Right atrium auricular region (tissue), 2 donors: ENCODE results near the gene STK32B. TPM values are rescaled to one million over a fixed set of nuclear protein-coding genes. Genes with fewer than 3 reads are reported as not detected.

Experiments used
- DNase-seq: peaks from one replicate; pipeline ENCODE4 v3.0.0-alpha.2; 2019; ENCODE audit warnings: low spot score
- H3K27ac ChIP-seq, 2 donors: fragments of 200-600 bp; sonication (generic); 1 replicate in 1 of 2; 2 replicates in 1 of 2; pipeline ENCODE4 v1.5.1; 2016 to 2019
- H3K27me3 ChIP-seq, 2 donors: fragments of 200-600 bp; sonication (generic); one replicate each; pipeline versions ENCODE4 v1.5.1 to v1.6.0; 2017 to 2019
- H3K36me3 ChIP-seq: fragments of 200-600 bp; sonication (generic); one replicate; pipeline ENCODE4 v1.5.1; 2016
- H3K4me1 ChIP-seq, 2 donors: fragments of 200-600 bp; sonication (generic); one replicate each; pipeline versions ENCODE4 v1.5.1 to v1.6.0; 2017 to 2019
- H3K4me3 ChIP-seq, 2 donors: fragments of 200-600 bp; sonication (generic); 1 replicate in 1 of 2; 2 replicates in 1 of 2; pipeline ENCODE4 v1.5.1; 2017 to 2019; ENCODE audit warnings: mild to moderate bottlenecking in 1 of 2, moderate library complexity in 1 of 2
- H3K9me3 ChIP-seq, 2 donors: fragments of 200-600 bp; sonication (generic); one replicate each; pipeline ENCODE4 v1.5.1; 2019
- total RNA-seq, 2 donors: library from RNA; depleted of rRNA; stranded (reverse); fragments of >200 nt; gene quantifications; one replicate each; pipeline ENCODE4 v1.1.0, GENCODE V29; 2016
- TF ChIP-seq, protein P1 (sequence below), 2 donors: fragments of 200-600 bp; sonication (generic); IDR thresholded peaks; one replicate each; pipeline ENCODE4 v1.5.1; 2019; ENCODE audit warnings: antibody characterized with exemption in 2 of 2

STK32B gene
- total RNA-seq, 2 donors from 2014 or later: 0.31 to 0.59 TPM

- Histone ChIP-seq H3K36me3 (no peaks in the 10 kb centered on the region), H3K27ac (no peak overlapping the region), H3K4me3 (no peak overlapping the region), H3K27me3 (no peaks in the 10 kb centered on the region), H3K9me3 (no peaks in the 10 kb centered on the region), H3K4me1 (no peaks in the 10 kb centered on the region)
- no peak for DNase-seq
- TF ChIP-seq, protein P1, sequence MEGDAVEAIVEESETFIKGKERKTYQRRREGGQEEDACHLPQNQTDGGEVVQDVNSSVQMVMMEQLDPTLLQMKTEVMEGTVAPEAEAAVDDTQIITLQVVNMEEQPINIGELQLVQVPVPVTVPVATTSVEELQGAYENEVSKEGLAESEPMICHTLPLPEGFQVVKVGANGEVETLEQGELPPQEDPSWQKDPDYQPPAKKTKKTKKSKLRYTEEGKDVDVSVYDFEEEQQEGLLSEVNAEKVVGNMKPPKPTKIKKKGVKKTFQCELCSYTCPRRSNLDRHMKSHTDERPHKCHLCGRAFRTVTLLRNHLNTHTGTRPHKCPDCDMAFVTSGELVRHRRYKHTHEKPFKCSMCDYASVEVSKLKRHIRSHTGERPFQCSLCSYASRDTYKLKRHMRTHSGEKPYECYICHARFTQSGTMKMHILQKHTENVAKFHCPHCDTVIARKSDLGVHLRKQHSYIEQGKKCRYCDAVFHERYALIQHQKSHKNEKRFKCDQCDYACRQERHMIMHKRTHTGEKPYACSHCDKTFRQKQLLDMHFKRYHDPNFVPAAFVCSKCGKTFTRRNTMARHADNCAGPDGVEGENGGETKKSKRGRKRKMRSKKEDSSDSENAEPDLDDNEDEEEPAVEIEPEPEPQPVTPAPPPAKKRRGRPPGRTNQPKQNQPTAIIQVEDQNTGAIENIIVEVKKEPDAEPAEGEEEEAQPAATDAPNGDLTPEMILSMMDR (IDR thresholded peaks at IDR 0.05): no peak
These were observed 26.6 kb upstream of the STK32B start for GRCh38 chr4:5024673-5025072.

- DNase-seq: no peak
- Histone ChIP-seq H3K4me1 (no peaks in the 10 kb centered on the region), H3K27me3 (no peaks in the 10 kb centered on the region), H3K27ac (no peak overlapping the region), H3K36me3 (no peaks in the 10 kb centered on the region), H3K4me3 (no peak overlapping the region), H3K9me3 (no peaks in the 10 kb centered on the region)
- TF ChIP-seq, protein P1 (IDR thresholded peaks at IDR 0.05): no peak
These were observed 24.9 kb upstream of the STK32B start for GRCh38 chr4:5026371-5026770.

GRCh38 chr4:5027346-5027745 is 23.9 kb upstream of the STK32B start:
- TF ChIP-seq, protein P1 (IDR thresholded peaks at IDR 0.05): no peak
- Histone ChIP-seq H3K36me3 (no peaks in the 10 kb centered on the region), H3K9me3 (no peaks in the 10 kb centered on the region), H3K27ac (no peak overlapping the region), H3K27me3 (no peaks in the 10 kb centered on the region), H3K4me1 (no peaks in the 10 kb centered on the region), H3K4me3 (no peak overlapping the region)
- no peak for DNase-seq

GRCh38 chr4:5028480-5028879 is 22.8 kb upstream of the STK32B start:
- Histone ChIP-seq H3K4me3 (no peak overlapping the region), H3K4me1 (peaks cover 0 to 9% of the 10 kb centered on the region in 2 donors), H3K36me3 (no peaks in the 10 kb centered on the region), H3K9me3 (no peaks in the 10 kb centered on the region), H3K27me3 (no peaks in the 10 kb centered on the region), H3K27ac (no peak overlapping the region)
- no peak for DNase-seq
- TF ChIP-seq, protein P1 (IDR thresholded peaks at IDR 0.05): no peak

- DNase-seq: no peak
- no peak overlapping the region for H3K27ac ChIP-seq
- H3K4me3 ChIP-seq: no peak overlapping the region
- no peaks in the 10 kb centered on the region for H3K36me3 ChIP-seq
- TF ChIP-seq, protein P1 (IDR thresholded peaks at IDR 0.05): no peak
- H3K4me1 ChIP-seq: peaks cover 0 to 17% of the 10 kb centered on the region in 2 donors
- no peaks in the 10 kb centered on the region for H3K9me3 ChIP-seq
- no peaks in the 10 kb centered on the region for H3K27me3 ChIP-seq
These were observed 21.8 kb upstream of the STK32B start for GRCh38 chr4:5029447-5029846.

DNA sequence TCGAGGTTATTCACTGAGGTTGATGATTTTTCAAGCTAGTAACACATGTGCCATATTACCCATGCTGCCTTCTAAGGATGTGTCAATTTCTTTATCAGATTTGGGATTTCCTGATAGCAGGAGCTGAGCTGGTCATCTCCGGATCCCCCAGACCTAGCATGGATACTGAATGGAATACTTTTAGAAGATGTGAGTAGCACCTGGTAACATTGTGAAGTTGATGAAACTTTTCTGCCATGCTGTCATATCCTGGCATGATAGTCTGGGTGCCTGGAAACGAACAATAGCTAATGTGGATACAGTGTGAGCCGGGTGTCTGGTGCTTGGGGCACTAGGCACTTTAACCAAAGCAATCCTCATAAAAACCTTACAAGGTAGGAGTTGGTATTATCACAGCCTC is 21.1 kb upstream of the STK32B start:
- Histone ChIP-seq H3K27ac (no peak overlapping the region), H3K9me3 (no peaks in the 10 kb centered on the region), H3K36me3 (no peaks in the 10 kb centered on the region), H3K27me3 (no peaks in the 10 kb centered on the region), H3K4me1 (peaks cover 0 to 25% of the 10 kb centered on the region in 2 donors), H3K4me3 (no peak overlapping the region)
- TF ChIP-seq, protein P1 (IDR thresholded peaks at IDR 0.05): no peak
- DNase-seq: no peak
